ENCODE results near the gene VPS9D1.

DNA sequence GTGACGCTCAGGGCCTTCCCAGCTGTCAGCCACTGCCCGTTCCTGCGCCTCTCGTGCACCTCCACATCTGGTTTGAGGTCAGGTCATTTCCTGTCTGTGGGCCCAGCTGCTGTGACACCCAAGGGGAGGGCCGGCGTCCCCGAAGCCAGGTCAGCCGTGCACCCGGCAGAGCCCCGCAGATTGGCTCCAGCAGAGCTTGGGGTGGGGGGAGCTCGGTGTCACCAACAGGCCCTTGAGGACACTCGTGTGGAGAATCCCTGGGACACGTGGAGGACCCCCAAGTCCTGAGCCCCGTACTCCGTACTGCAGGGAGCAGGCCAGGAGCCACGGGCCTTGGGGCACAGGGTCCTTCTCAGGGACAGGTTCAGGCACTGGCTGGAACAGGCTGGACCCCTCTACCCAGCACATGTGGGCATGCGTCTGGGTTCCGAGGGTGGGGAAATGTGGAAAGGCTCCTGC is 24.0 kb downstream of the VPS9D1 start:
- TF ChIP-seq EZH2 (IDR thresholded peaks at IDR 0.05) (no peak), POLR2AphosphoS5 (IDR thresholded peaks at IDR 0.05; ENCODE audit: borderline replicate concordance, low read depth, low read length) (peak; percentile 30; the same call in 1 of the 2 replicates)

Measured in SK-N-MC (cell line).